B cell (primary cell): Measurements from ENCODE around the gene PACSIN3. TPM values are rescaled to one million over a fixed set of nuclear protein-coding genes. Genes with fewer than 3 reads are reported as not detected.

Experiments used
- ATAC-seq: fragments of 200-7000 bp; cut with Tn5 transposase; one replicate; pipeline ENCODE4 v1.10.0; 2021; ENCODE audit warnings: low read depth, mild to moderate bottlenecking, moderate number of reproducible peaks, moderate library complexity
- CTCF ChIA-PET: fragments of 350-600 bp; sonication (Branson Sonifier 250); formaldehyde crosslinking; loops from one replicate; lab custom pipeline; 2021; ENCODE audit warnings: antibody characterized with exemption, inconsistent platforms; lab: Charles Lee
- POLR2A ChIA-PET: fragments of 350-600 bp; sonication (Branson Sonifier 250); formaldehyde crosslinking; loops from one replicate; lab custom pipeline; 2021; ENCODE audit warnings: antibody characterized with exemption; lab: Charles Lee
- DNase-seq: peaks from one replicate; pipeline ENCODE4 v3.0.0; 2013
- H2AFZ ChIP-seq: 2 replicates; pipeline ENCODE4 v1.6.1; 2012; ENCODE audit warnings: mild to moderate bottlenecking, low read depth, low read length; ENCODE audit not compliant: insufficient read depth, poor library complexity, severe bottlenecking
- H3K27ac ChIP-seq, 2 donors: 1 replicate in 1 of 2; 2 replicates in 1 of 2; pipeline ENCODE4 v1.5.1; 2012 to 2013; ENCODE audit warnings: low read length in 2 of 2, mild to moderate bottlenecking in 2 of 2, moderate library complexity in 1 of 2
- H3K27me3 ChIP-seq, 4 experiments: fragments of 200-600 bp in 1 of 4; sonication (generic) in 1 of 4; replicated peaks in 1 of 4; 1 replicate in 2 of 4; 2 replicates in 2 of 4; pipeline versions ENCODE4 v1.6.1 to v1.7.0; 2013 to 2016; ENCODE audit warnings: low read length in 3 of 4, mild to moderate bottlenecking in 2 of 4, mixed read lengths in 1 of 4, moderate library complexity in 1 of 4; ENCODE audit not compliant: insufficient read depth in 4 of 4, control insufficient read depth in 3 of 4; ENCODE audit errors: control extremely low read depth in 1 of 4
- H3K36me3 ChIP-seq, 2 experiments: replicated peaks in 1 of 2; 1 replicate in 1 of 2; 2 replicates in 1 of 2; pipeline versions ENCODE4 v1.6.1 to v1.7.1; 2013; ENCODE audit warnings: low read length in 1 of 2; ENCODE audit not compliant: insufficient read depth in 2 of 2, control insufficient read depth in 1 of 2; ENCODE audit errors: control extremely low read depth in 1 of 2, extremely low read depth in 1 of 2
- H3K4me1 ChIP-seq, 2 donors: fragments of 200-600 bp in 1 of 2; sonication (generic) in 1 of 2; 1 replicate in 1 of 2; 2 replicates in 1 of 2; pipeline versions ENCODE4 v1.5.1 to v1.6.1; 2013 to 2017; ENCODE audit warnings: low read length in 2 of 2; ENCODE audit not compliant: control insufficient read depth in 2 of 2, insufficient read depth in 2 of 2
- H3K4me2 ChIP-seq: replicated peaks from 2 replicates; pipeline ENCODE3; 2012; ENCODE audit warnings: mild to moderate bottlenecking, low read depth, low read length; ENCODE audit not compliant: poor library complexity, severe bottlenecking
- H3K4me3 ChIP-seq, 5 experiments: fragments of 200-600 bp in 1 of 5; sonication (generic) in 1 of 5; 1 replicate in 3 of 5; 2 replicates in 2 of 5; pipeline versions ENCODE4 v1.5.1 to v1.7.0; 2011 to 2016; ENCODE audit warnings: low read length in 4 of 5, mild to moderate bottlenecking in 4 of 5, low read depth in 2 of 5, control low read depth in 1 of 5, moderate library complexity in 1 of 5; ENCODE audit not compliant: insufficient read depth in 1 of 5; ENCODE audit errors: control extremely low read depth in 1 of 5, extremely low read depth in 1 of 5
- H3K79me2 ChIP-seq: fragments of 200-600 bp; sonication (generic); one replicate; pipeline ENCODE4 v1.6.0; 2016; ENCODE audit warnings: low read length; ENCODE audit not compliant: control insufficient read depth, insufficient read depth
- H3K9ac ChIP-seq: fragments of 200-600 bp; sonication (generic); 2 replicates; pipeline ENCODE4 v1.6.1; 2017; ENCODE audit warnings: mild to moderate bottlenecking, low read length, moderate library complexity
- H3K9me3 ChIP-seq, 3 donors: one replicate each; pipeline versions ENCODE4 v1.6.1 to v1.7.1; 2013; ENCODE audit warnings: low read length in 2 of 3; ENCODE audit not compliant: control insufficient read depth in 2 of 3, insufficient read depth in 1 of 3; ENCODE audit errors: control extremely low read depth in 1 of 3
- H4K20me1 ChIP-seq: 2 replicates; pipeline ENCODE4 v1.6.0; 2012; ENCODE audit warnings: mild to moderate bottlenecking, low read length; ENCODE audit not compliant: insufficient read depth, control insufficient read depth, poor library complexity, severe bottlenecking
- H3K27ac Mint-ChIP-seq: one replicate; pipeline ENCODE4 v1.8.0; 2021; ENCODE audit warnings: mixed read lengths
- H3K27me3 Mint-ChIP-seq: one replicate; pipeline ENCODE4 v1.8.0; 2021; ENCODE audit warnings: mixed read lengths
- H3K4me1 Mint-ChIP-seq: one replicate; pipeline ENCODE4 v1.8.0; 2021; ENCODE audit warnings: mixed read lengths
- H3K4me3 Mint-ChIP-seq: one replicate; pipeline ENCODE4 v1.8.0; 2021; ENCODE audit warnings: mixed read lengths
- H3K9me3 Mint-ChIP-seq: one replicate; pipeline ENCODE4 v1.8.0; 2022; ENCODE audit warnings: mixed read lengths; ENCODE audit not compliant: insufficient read depth
- EZH2 ChIP-seq: IDR thresholded peaks from 2 replicates; pipeline ENCODE4 v1.6.1; 2012; ENCODE audit warnings: borderline replicate concordance, low read depth, mild to moderate bottlenecking, moderate library complexity, low read length; ENCODE audit not compliant: insufficient read depth, poor library complexity, severe bottlenecking
- WGBS: methylation state at CpG from one replicate; pipeline ENCODE4 v1.1.5; 2013; ENCODE audit warnings: missing lambda C conversion rate; ENCODE audit not compliant: insufficient coverage; 5-methylcytosine and 5-hydroxymethylcytosine counted together
- intact Hi-C: fragments of 100-400 bp; cut with micrococcal nuclease; formaldehyde crosslinking; loops from one replicate; pipeline ENCODE4 v1.10.0; 2022
- polyA plus RNA-seq: library from polyadenylated mRNA; depleted of rRNA; stranded (reverse); fragments of >200 nt; gene quantifications from 2 replicates; pipeline ENCODE4 v1.2.3, GENCODE V29; 2012
- total RNA-seq, 2 donors: library from RNA; stranded (reverse); fragments of 120-200 nt in 1 of 2; gene quantifications; 1 replicate in 1 of 2; 2 replicates in 1 of 2; pipeline versions ENCODE4 v1.2.3 to v1.2.4, GENCODE V29; 2013 to 2022
- TF ChIP-seq, protein P1 (sequence below): fragments of 200-600 bp; IDR thresholded peaks from one replicate; pipeline ENCODE4 v1.8.0; 2022; ENCODE audit warnings: antibody characterized with exemption, mild to moderate bottlenecking

PACSIN3 gene
- total and polyA plus RNA-seq, 2 donors (not counting 1 experiment from before 2014, with no cell fraction given), result 2.1 TPM; not detected in 1

DNA sequence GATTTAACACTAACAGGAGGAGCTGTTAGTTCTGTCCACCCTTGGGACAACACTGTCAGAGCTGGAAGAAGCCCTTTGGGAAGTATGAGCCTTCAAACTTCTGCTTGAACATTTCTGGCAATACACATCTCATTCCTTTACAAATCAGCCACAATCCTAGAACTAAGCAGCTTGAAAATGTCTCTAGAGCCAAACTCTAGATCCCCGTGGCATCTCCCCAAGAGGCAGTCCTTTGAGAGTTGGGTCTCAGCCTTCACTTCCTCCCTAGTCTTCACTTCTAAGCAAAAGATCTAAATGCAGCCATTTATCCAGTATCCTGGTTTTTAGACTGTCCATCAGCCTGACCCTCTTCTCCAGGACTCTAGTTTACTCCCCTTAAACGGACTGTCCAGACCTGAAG, 36.5 kb downstream of the PACSIN3 start:
- no peak overlapping the region for H3K9ac ChIP-seq
- no peak overlapping the region for H3K4me3 ChIP-seq
- H3K4me2 ChIP-seq, result no peak overlapping the region
- CTCF ChIA-PET, result interaction anchor here (1.5 kb wide), 1 partner anchor 11 kb away, joined by 3 read pairs; no protein-coding TSS in a partner anchor
- Mint-ChIP-seq H3K4me1 (peaks cover 25% of the 10 kb centered on the region), H3K9me3 (no peaks in the 10 kb centered on the region), H3K27ac (no peak overlapping the region), H3K27me3 (no peaks in the 10 kb centered on the region), H3K4me3 (no peak overlapping the region)
- no peaks in the 10 kb centered on the region for H3K27me3 ChIP-seq
- H3K36me3 ChIP-seq, result no peaks in the 10 kb centered on the region
- peaks cover 11 to 23% of the 10 kb centered on the region in 2 donors for H3K4me1 ChIP-seq
- TF ChIP-seq EZH2, result no peak
- TF ChIP-seq, protein P1, sequence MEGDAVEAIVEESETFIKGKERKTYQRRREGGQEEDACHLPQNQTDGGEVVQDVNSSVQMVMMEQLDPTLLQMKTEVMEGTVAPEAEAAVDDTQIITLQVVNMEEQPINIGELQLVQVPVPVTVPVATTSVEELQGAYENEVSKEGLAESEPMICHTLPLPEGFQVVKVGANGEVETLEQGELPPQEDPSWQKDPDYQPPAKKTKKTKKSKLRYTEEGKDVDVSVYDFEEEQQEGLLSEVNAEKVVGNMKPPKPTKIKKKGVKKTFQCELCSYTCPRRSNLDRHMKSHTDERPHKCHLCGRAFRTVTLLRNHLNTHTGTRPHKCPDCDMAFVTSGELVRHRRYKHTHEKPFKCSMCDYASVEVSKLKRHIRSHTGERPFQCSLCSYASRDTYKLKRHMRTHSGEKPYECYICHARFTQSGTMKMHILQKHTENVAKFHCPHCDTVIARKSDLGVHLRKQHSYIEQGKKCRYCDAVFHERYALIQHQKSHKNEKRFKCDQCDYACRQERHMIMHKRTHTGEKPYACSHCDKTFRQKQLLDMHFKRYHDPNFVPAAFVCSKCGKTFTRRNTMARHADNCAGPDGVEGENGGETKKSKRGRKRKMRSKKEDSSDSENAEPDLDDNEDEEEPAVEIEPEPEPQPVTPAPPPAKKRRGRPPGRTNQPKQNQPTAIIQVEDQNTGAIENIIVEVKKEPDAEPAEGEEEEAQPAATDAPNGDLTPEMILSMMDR, result no peak
- WGBS, result 43% methylated on average over 1 of the region's 2 CpGs
- H4K20me1 ChIP-seq, result no peaks in the 10 kb centered on the region
- ATAC-seq (no peak), DNase-seq (no peak)
- POLR2A ChIA-PET, result no interaction called here
- no peak overlapping the region for H2AFZ ChIP-seq
- intact Hi-C loops, result no loop called here
- no peaks in the 10 kb centered on the region for H3K79me2 ChIP-seq
- H3K9me3 ChIP-seq, result no peaks in the 10 kb centered on the region
- H3K27ac ChIP-seq, result no peak overlapping the region

- Histone ChIP-seq H3K4me2 (no peak overlapping the region), H3K27me3 (no peaks in the 10 kb centered on the region), H3K36me3 (no peaks in the 10 kb centered on the region), H3K4me1 (peaks cover 9 to 18% of the 10 kb centered on the region in 2 donors), H3K9me3 (no peaks in the 10 kb centered on the region), H4K20me1 (no peaks in the 10 kb centered on the region), H3K9ac (no peak overlapping the region), H3K4me3 (no peak overlapping the region), H3K27ac (no peak overlapping the region), H2AFZ (no peak overlapping the region), H3K79me2 (no peaks in the 10 kb centered on the region)
- ATAC-seq (no peak), DNase-seq (no peak)
- Mint-ChIP-seq H3K4me3 (no peak overlapping the region), H3K27ac (no peak overlapping the region), H3K9me3 (no peaks in the 10 kb centered on the region), H3K27me3 (no peaks in the 10 kb centered on the region), H3K4me1 (peaks cover 19% of the 10 kb centered on the region)
- ChIA-PET CTCF (interaction anchor here (1.5 kb wide), 1 partner anchor 12 kb away, joined by 3 read pairs; no protein-coding TSS in a partner anchor), POLR2A (no interaction called here)
- intact Hi-C loops, result no loop called here
- TF ChIP-seq, protein P1, result no peak
- TF ChIP-seq EZH2, result no peak
- 94% methylated on average over 9 of the region's 10 CpGs for WGBS
Observed at GRCh38 chr11:47148903-47149531, 37.2 kb downstream of the PACSIN3 start.
